Osteocyte (in vitro differentiated cells): ENCODE results near the gene ZMYND11. TPM values are rescaled to one million over a fixed set of nuclear protein-coding genes. Genes with fewer than 3 reads are reported as not detected.
"Not testable (repeated sequence)": the region's sequence is repeated elsewhere in the genome, so short reads cannot be mapped to it uniquely, and the experiment has no call there.

Experiments used
- DNase-seq: peaks from one replicate; pipeline ENCODE4 v3.0.0; 2021; ENCODE audit warnings: mixed read lengths; ENCODE audit not compliant: unreplicated experiment; ENCODE audit errors: extremely low spot score
- H3K27ac Mint-ChIP-seq: one replicate; pipeline ENCODE4 v1.8.0; 2021; ENCODE audit warnings: mild to moderate bottlenecking, mixed read lengths; ENCODE audit not compliant: unreplicated experiment
- H3K27me3 Mint-ChIP-seq: one replicate; pipeline ENCODE4 v1.8.0; 2021; ENCODE audit warnings: mixed read lengths; ENCODE audit not compliant: unreplicated experiment
- H3K36me3 Mint-ChIP-seq: one replicate; pipeline ENCODE4 v1.8.0; 2021; ENCODE audit warnings: mixed read lengths; ENCODE audit not compliant: unreplicated experiment
- H3K4me1 Mint-ChIP-seq: one replicate; pipeline ENCODE4 v1.8.0; 2021; ENCODE audit warnings: mixed read lengths; ENCODE audit not compliant: unreplicated experiment
- H3K4me3 Mint-ChIP-seq: one replicate; pipeline ENCODE4 v1.8.0; 2021; ENCODE audit warnings: mild to moderate bottlenecking, moderate library complexity, mixed read lengths; ENCODE audit not compliant: unreplicated experiment
- H3K9me3 Mint-ChIP-seq: one replicate; pipeline ENCODE4 v1.8.0; 2021; ENCODE audit warnings: mixed read lengths; ENCODE audit not compliant: unreplicated experiment
- total RNA-seq: library from RNA; stranded (reverse); gene quantifications from 2 replicates; pipeline ENCODE4 v1.2.1, GENCODE V29; 2021
- TF ChIP-seq, protein P1 (sequence below): fragments of 200-600 bp; sonication (generic); IDR thresholded peaks from 2 replicates; pipeline ENCODE4 v1.5.0; 2021; ENCODE audit warnings: antibody characterized with exemption, mild to moderate bottlenecking, moderate library complexity

ZMYND11 gene
- total RNA-seq, 1 donor from 2014 or later, result 87.8 TPM

DNA sequence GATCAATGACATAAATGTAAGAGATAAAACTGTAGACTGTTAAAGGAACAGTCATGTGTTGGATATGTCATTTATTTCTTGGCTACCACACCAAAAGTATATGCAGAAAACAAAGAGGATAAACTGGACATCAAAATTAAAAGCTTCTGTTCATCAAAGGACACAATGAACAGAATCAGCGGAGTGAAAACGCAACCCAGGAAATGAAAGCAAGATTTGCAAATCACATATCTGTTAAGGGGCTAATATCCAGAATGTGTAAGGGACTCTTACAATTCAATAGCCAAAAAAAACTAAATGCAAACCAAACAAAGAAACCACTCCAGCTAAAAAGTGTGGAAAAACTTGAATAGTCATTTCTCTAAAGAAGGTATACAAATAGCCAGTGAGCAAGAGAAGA is 164.3 kb downstream of the ZMYND11 start:
- DNase-seq, result no peak
- Mint-ChIP-seq H3K27ac (no peak overlapping the region), H3K4me3 (no peak overlapping the region), H3K36me3 (peaks cover 24% of the 10 kb centered on the region), H3K27me3 (no peaks in the 10 kb centered on the region), H3K9me3 (no peaks in the 10 kb centered on the region), H3K4me1 (peaks cover 18% of the 10 kb centered on the region)
- TF ChIP-seq, protein P1, sequence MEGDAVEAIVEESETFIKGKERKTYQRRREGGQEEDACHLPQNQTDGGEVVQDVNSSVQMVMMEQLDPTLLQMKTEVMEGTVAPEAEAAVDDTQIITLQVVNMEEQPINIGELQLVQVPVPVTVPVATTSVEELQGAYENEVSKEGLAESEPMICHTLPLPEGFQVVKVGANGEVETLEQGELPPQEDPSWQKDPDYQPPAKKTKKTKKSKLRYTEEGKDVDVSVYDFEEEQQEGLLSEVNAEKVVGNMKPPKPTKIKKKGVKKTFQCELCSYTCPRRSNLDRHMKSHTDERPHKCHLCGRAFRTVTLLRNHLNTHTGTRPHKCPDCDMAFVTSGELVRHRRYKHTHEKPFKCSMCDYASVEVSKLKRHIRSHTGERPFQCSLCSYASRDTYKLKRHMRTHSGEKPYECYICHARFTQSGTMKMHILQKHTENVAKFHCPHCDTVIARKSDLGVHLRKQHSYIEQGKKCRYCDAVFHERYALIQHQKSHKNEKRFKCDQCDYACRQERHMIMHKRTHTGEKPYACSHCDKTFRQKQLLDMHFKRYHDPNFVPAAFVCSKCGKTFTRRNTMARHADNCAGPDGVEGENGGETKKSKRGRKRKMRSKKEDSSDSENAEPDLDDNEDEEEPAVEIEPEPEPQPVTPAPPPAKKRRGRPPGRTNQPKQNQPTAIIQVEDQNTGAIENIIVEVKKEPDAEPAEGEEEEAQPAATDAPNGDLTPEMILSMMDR, result no peak

DNA sequence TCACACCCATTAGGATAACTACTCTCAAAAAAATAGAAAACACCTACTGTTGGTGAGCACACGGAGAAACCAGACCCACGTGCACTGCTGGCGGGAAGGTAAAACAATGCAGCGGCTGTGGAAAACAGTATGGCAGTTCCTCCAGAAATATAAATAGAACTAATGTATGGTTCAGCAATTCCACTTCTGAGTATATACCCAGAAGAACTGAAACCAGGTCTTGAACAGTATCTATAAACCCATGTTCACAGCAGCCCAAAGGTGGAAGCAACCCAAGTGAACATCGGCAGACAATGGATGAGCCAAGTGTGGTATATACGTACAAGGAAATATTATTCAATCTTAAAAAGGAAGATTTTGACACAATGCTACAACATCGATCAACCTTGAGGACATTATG is 164.7 kb downstream of the ZMYND11 start:
- Mint-ChIP-seq H3K4me1 (peaks cover 18% of the 10 kb centered on the region), H3K27me3 (no peaks in the 10 kb centered on the region), H3K27ac (no peak overlapping the region), H3K9me3 (no peaks in the 10 kb centered on the region), H3K4me3 (no peak overlapping the region), H3K36me3 (peaks cover 20% of the 10 kb centered on the region)
- TF ChIP-seq, protein P1, result no peak
- DNase-seq, result no peak

DNA sequence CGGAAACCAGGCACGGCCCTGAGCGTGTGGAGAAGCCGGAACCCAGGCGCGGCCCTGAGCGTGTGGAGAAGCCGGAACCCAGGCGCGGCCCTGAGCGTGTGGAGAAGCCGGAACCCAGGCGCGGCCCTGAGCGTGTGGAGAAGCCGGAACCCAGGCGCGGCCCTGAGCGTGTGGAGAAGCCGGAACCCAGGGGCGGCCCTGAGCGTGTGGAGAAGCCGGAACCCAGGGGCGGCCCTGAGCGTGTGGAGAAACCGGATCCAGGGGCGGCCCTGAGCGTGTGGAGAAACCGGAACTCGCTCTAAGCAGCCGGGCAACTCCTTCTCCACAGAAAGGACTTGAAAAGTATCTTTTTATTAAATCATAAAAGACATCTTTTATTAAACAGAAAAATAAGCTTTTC is 165.3 kb downstream of the ZMYND11 start:
- not testable (repeated sequence) for H3K9me3 Mint-ChIP-seq, H3K27ac Mint-ChIP-seq, H3K4me3 Mint-ChIP-seq, H3K27me3 Mint-ChIP-seq, DNase-seq
- peaks cover 18% of the 10 kb centered on the region for H3K4me1 Mint-ChIP-seq
- peaks cover 19% of the 10 kb centered on the region for H3K36me3 Mint-ChIP-seq

DNA sequence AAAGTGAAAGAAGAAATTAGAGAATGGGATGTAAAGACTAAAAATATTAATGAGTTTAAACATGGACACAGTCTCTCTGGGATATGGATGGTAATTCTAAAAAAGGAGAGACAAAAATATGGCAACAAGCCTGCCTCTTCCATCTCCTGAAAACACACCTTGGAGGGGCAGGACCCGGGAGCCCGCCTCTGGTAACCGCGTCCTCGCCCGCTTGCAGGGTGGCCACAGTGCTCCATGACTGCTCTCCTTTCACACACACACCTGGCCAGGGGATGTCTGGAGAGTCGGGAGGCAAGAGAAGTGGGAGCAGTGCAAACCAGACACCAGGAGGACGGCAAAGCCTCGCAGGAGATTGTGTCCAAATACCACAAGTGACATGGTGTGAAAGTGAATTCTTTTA is 166.3 kb downstream of the ZMYND11 start:
- H3K9me3 Mint-ChIP-seq, result no peaks in the 10 kb centered on the region
- TF ChIP-seq, protein P1, result no peak
- DNase-seq, result no peak
- no peaks in the 10 kb centered on the region for H3K27me3 Mint-ChIP-seq
- H3K36me3 Mint-ChIP-seq, result peaks cover 22% of the 10 kb centered on the region
- no peak overlapping the region for H3K27ac Mint-ChIP-seq
- no peak overlapping the region for H3K4me3 Mint-ChIP-seq
- peaks cover 14% of the 10 kb centered on the region for H3K4me1 Mint-ChIP-seq

Other genes with a start within 250 kb of the ZMYND11 start
- gene TUBB8, start 86.2 kb upstream of the ZMYND11 start, total RNA-seq, result not detected in 2 replicates